DOHH2 (cell line): Measurements from ENCODE around the gene CCNI2.

Source experiments
- EZH2phosphoT487 ChIP-seq: fragments of 200-600 bp; sonication (generic); IDR thresholded peaks from 2 replicates; pipeline ENCODE4 v1.6.1; 2017; ENCODE audit warnings: borderline replicate concordance, mild to moderate bottlenecking, antibody characterized with exemption, low read length, moderate library complexity, mixed read lengths
- TF ChIP-seq, protein P1 (sequence below): fragments of 200-600 bp; sonication (generic); IDR thresholded peaks from one replicate; pipeline ENCODE4 v1.5.1; 2014; ENCODE audit warnings: antibody characterized with exemption, mild to moderate bottlenecking, low read depth, low read length; ENCODE audit not compliant: poor library complexity, severe bottlenecking

DNA sequence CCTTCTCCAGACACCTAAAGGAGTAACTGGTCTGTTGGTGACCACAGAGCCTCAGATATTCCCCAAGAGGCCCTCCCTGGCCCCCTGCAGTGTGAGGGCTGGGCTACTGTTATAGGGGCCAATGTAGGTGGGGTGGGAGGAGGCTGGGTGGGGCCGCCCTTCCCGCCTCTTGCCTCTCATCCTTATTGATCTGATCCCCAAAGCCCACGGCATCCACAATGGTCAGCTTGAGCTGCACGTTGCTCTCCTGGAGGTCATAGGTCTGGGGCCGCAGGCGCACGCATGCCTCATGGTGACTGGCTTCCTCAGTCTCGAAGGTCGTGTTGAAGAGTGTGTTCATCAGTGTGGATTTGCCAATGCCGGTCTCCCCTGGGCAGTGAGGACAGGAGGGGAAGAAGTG, 16.8 kb downstream of the CCNI2 start:
- TF ChIP-seq, protein P1, sequence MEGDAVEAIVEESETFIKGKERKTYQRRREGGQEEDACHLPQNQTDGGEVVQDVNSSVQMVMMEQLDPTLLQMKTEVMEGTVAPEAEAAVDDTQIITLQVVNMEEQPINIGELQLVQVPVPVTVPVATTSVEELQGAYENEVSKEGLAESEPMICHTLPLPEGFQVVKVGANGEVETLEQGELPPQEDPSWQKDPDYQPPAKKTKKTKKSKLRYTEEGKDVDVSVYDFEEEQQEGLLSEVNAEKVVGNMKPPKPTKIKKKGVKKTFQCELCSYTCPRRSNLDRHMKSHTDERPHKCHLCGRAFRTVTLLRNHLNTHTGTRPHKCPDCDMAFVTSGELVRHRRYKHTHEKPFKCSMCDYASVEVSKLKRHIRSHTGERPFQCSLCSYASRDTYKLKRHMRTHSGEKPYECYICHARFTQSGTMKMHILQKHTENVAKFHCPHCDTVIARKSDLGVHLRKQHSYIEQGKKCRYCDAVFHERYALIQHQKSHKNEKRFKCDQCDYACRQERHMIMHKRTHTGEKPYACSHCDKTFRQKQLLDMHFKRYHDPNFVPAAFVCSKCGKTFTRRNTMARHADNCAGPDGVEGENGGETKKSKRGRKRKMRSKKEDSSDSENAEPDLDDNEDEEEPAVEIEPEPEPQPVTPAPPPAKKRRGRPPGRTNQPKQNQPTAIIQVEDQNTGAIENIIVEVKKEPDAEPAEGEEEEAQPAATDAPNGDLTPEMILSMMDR: no peak
- TF ChIP-seq EZH2phosphoT487: no peak
